GM23338 (cell line): ENCODE results near the gene FKBP10. TPM values are rescaled to one million over a fixed set of nuclear protein-coding genes. Genes with fewer than 3 reads are reported as not detected.

Experiments
- ATAC-seq: fragments of 200-7000 bp; cut with Tn5 transposase; 3 replicates; pipeline ENCODE4 v1.9.1; 2020
- DNase-seq: peaks from one replicate; pipeline ENCODE4 v3.0.0-alpha.2; 2015; ENCODE audit warnings: low spot score
- H2AFZ ChIP-seq: fragments of 200-600 bp; sonication (generic); 2 replicates; pipeline ENCODE4 v1.8.0; 2016; ENCODE audit warnings: antibody characterized with exemption, mild to moderate bottlenecking, moderate library complexity
- H3F3A ChIP-seq: fragments of 200-600 bp; sonication (generic); replicated peaks from 2 replicates; pipeline ENCODE4 v1.8.0; 2017; ENCODE audit warnings: antibody characterized with exemption, mixed run types, low read depth
- H3K27ac ChIP-seq: fragments of 200-600 bp; sonication (generic); 2 replicates; pipeline ENCODE4 v1.6.1; 2016; ENCODE audit warnings: low read depth
- H3K27me3 ChIP-seq: fragments of 200-600 bp; sonication (generic); 2 replicates; pipeline ENCODE4 v1.8.0; 2016; ENCODE audit warnings: mild to moderate bottlenecking, mixed run types, moderate library complexity; ENCODE audit not compliant: insufficient read depth
- H3K36me3 ChIP-seq: fragments of 200-600 bp; sonication (generic); 2 replicates; pipeline ENCODE4 v1.8.0; 2016; ENCODE audit warnings: mild to moderate bottlenecking; ENCODE audit not compliant: insufficient read depth
- H3K4me1 ChIP-seq: fragments of 200-600 bp; sonication (generic); 2 replicates; pipeline ENCODE4 v1.8.0; 2016; ENCODE audit warnings: mild to moderate bottlenecking, moderate library complexity; ENCODE audit not compliant: insufficient read depth
- H3K4me2 ChIP-seq: fragments of 200-600 bp; sonication (generic); 2 replicates; pipeline ENCODE4 v1.7.1; 2017; ENCODE audit warnings: mixed run types
- H3K4me3 ChIP-seq: fragments of 200-600 bp; sonication (generic); 2 replicates; pipeline ENCODE4 v1.6.1; 2016; ENCODE audit warnings: mixed run types
- H3K79me2 ChIP-seq: fragments of 200-600 bp; sonication (generic); replicated peaks from 2 replicates; pipeline ENCODE4 v1.8.0; 2017; ENCODE audit warnings: mild to moderate bottlenecking; ENCODE audit not compliant: insufficient read depth
- H3K9me2 ChIP-seq: fragments of 200-600 bp; sonication (generic); 2 replicates; pipeline ENCODE4 v1.8.0; 2017; ENCODE audit not compliant: insufficient read depth
- H4K20me1 ChIP-seq: fragments of 200-600 bp; sonication (generic); replicated peaks from 2 replicates; pipeline ENCODE4 v1.8.0; 2017; ENCODE audit warnings: mild to moderate bottlenecking; ENCODE audit not compliant: insufficient read depth
- H3K27ac Mint-ChIP-seq: 2 replicates; pipeline ENCODE4 v1.8.0; 2020; ENCODE audit warnings: inconsistent platforms, mild to moderate bottlenecking, moderate library complexity, mixed read lengths
- H3K27me3 Mint-ChIP-seq: 3 replicates; pipeline ENCODE4 v1.8.0; 2022; ENCODE audit warnings: low read depth, mild to moderate bottlenecking, moderate library complexity, mixed read lengths, inconsistent platforms; ENCODE audit not compliant: insufficient read depth, poor library complexity
- H3K36me3 Mint-ChIP-seq: 3 replicates; pipeline ENCODE4 v1.8.0; 2021; ENCODE audit warnings: low read depth, mild to moderate bottlenecking, inconsistent platforms, moderate library complexity, mixed read lengths
- H3K4me1 Mint-ChIP-seq: 3 replicates; pipeline ENCODE4 v1.8.0; 2020; ENCODE audit warnings: mild to moderate bottlenecking, inconsistent platforms, mixed read lengths
- H3K4me3 Mint-ChIP-seq: 3 replicates; pipeline ENCODE4 v1.8.0; 2021; ENCODE audit warnings: moderate library complexity, mild to moderate bottlenecking, inconsistent platforms, mixed read lengths
- H3K9me3 Mint-ChIP-seq: 3 replicates; pipeline ENCODE4 v1.8.0; 2020; ENCODE audit warnings: moderate library complexity, mild to moderate bottlenecking, inconsistent platforms, mixed read lengths
- CREB1 ChIP-seq: fragments of 250-450 bp; sonication (Bioruptor Pico); IDR thresholded peaks from 2 replicates; pipeline ENCODE4 v1.5.0; 2020; ENCODE audit warnings: low read depth, mild to moderate bottlenecking, moderate library complexity
- EZH2 ChIP-seq: fragments of 200-600 bp; sonication (generic); IDR thresholded peaks from one replicate; pipeline ENCODE4 v1.8.0; 2017; ENCODE audit warnings: antibody characterized with exemption, mild to moderate bottlenecking, low read depth; ENCODE audit not compliant: unreplicated experiment
- EZH2phosphoT487 ChIP-seq: fragments of 200-600 bp; sonication (generic); IDR thresholded peaks from one replicate; pipeline ENCODE4 v1.8.1; 2018; ENCODE audit warnings: antibody characterized with exemption; ENCODE audit not compliant: unreplicated experiment
- JUNB ChIP-seq: IDR thresholded peaks from one replicate; pipeline ENCODE4 v1.6.1; 2016; ENCODE audit warnings: antibody characterized with exemption; ENCODE audit not compliant: unreplicated experiment
- NANOG ChIP-seq: IDR thresholded peaks from 2 replicates; pipeline ENCODE4 v1.6.1; 2016; ENCODE audit warnings: antibody characterized with exemption, borderline replicate concordance
- POLR2AphosphoS5 ChIP-seq: IDR thresholded peaks from 2 replicates; pipeline ENCODE4 v1.6.1; 2016; ENCODE audit warnings: antibody characterized with exemption, low read depth
- STAT1 ChIP-seq: IDR thresholded peaks from one replicate; pipeline ENCODE4 v1.6.1; 2016; ENCODE audit warnings: antibody characterized with exemption; ENCODE audit not compliant: unreplicated experiment
- ZNF114 ChIP-seq: fragments of 250-450 bp; sonication (Bioruptor Pico); IDR thresholded peaks from 2 replicates; pipeline ENCODE4 v1.5.0; 2020; ENCODE audit warnings: mild to moderate bottlenecking, moderate library complexity
- ZNF331 ChIP-seq: fragments of 250-450 bp; sonication (Bioruptor Pico); IDR thresholded peaks from 2 replicates; pipeline ENCODE4 v1.5.0; 2020; ENCODE audit warnings: low read depth, mild to moderate bottlenecking, moderate library complexity
- polyA plus RNA-seq: library from polyadenylated mRNA; unstranded; fragments of >200 nt; fragmentation: Nextera tagmentation; extraction: Ambion mirVana; gene quantifications from 2 replicates; pipeline ENCODE4 v1.2.1, GENCODE V29; 2016
- total RNA-seq: library from RNA; depleted of rRNA; stranded (reverse); fragments of >200 nt; shearing (Covaris generic); gene quantifications from 2 replicates; pipeline ENCODE4 v1.2.3, GENCODE V29; 2014
- TF ChIP-seq, protein P1 (sequence below): fragments of 250-450 bp; sonication (Bioruptor Pico); IDR thresholded peaks from 2 replicates; pipeline ENCODE4 v1.5.0; 2020; ENCODE audit warnings: mild to moderate bottlenecking, moderate library complexity
- TF ChIP-seq, protein P2 (sequence below), 2 experiments: fragments of 200-600 bp in 1 of 2; sonication (generic) in 1 of 2; conservative IDR thresholded peaks; 2 replicates each; pipeline versions ENCODE4 v1.5.1 to v1.6.1; 2016 to 2017; ENCODE audit warnings: antibody characterized with exemption in 2 of 2, low read depth in 2 of 2, mild to moderate bottlenecking in 2 of 2, moderate library complexity in 1 of 2
- TF ChIP-seq, protein P3 (sequence below): IDR thresholded peaks from one replicate; pipeline ENCODE4 v1.6.1; 2018; ENCODE audit warnings: antibody characterized with exemption; ENCODE audit not compliant: unreplicated experiment
- TF ChIP-seq, protein P4 (sequence below): IDR thresholded peaks from 2 replicates; pipeline ENCODE4 v1.6.1; 2016; ENCODE audit warnings: antibody characterized with exemption

Gene FKBP10
- total and polyA plus RNA-seq, 2 experiments from 2014 or later, result 26.2 to 151 TPM

DNA sequence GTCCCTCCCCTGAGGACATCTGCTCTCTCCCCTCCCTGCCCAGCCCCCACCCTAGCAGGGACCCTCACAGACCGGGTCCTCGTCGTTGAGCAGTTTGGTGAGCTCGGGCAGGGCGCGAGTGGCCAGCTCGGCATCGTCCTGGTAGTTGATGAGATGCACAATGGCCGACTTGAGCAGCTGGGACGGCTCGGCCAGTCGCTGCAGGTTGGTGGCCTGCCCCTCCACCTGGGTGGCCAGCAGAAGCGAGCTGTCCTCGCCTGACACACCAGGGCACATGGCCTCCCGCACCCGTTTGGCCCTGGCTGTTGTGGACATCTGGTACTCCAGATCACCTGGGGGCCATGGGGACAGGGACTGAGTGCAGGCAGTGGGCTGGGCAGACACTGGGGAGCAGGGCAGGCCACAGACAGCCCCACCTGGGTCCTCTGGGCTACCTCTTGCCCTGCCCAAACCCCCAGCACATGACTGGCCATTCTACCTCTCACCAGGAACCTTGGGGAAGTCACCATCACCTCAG lies 43.4 kb upstream of the FKBP10 start:
- no peak for ATAC-seq
- H3K4me1 Mint-ChIP-seq, result peaks cover 29% of the 10 kb centered on the region

More for the DNA sequence above, 43.4 kb upstream of the FKBP10 start:
- Histone ChIP-seq H3F3A (0 out of 2 replicates have a peak, but pooled peaks cover 9% of the 10 kb centered on the region), H4K20me1 (no peaks in the 10 kb centered on the region), H3K79me2 (peaks cover 8% of the 10 kb centered on the region), H2AFZ (no peak overlapping the region), H3K4me1 (peaks cover 26% of the 10 kb centered on the region), H3K27ac (no peak overlapping the region; the same call in 1 of the 2 replicates), H3K4me2 (no peak overlapping the region), H3K36me3 (peaks cover 15% of the 10 kb centered on the region), H3K4me3 (no peak overlapping the region), H3K27me3 (no peaks in the 10 kb centered on the region), H3K9me2 (no peaks in the 10 kb centered on the region)
- Mint-ChIP-seq H3K36me3 (peaks cover 69% of the 10 kb centered on the region), H3K4me3 (no peak overlapping the region), H3K27ac (no peak overlapping the region; the same call in 1 of the 2 replicates), H3K9me3 (no peaks in the 10 kb centered on the region), H3K27me3 (peaks cover 7% of the 10 kb centered on the region)
- TF ChIP-seq STAT1 (no peak), ZNF114 (CRISPR knock-in tag) (no peak), NANOG (no peak), ZNF331 (CRISPR knock-in tag) (no peak), CREB1 (CRISPR knock-in tag) (no peak), JUNB (no peak), EZH2 (no peak), EZH2phosphoT487 (no peak), POLR2AphosphoS5 (no peak)
- TF ChIP-seq, protein P1, sequence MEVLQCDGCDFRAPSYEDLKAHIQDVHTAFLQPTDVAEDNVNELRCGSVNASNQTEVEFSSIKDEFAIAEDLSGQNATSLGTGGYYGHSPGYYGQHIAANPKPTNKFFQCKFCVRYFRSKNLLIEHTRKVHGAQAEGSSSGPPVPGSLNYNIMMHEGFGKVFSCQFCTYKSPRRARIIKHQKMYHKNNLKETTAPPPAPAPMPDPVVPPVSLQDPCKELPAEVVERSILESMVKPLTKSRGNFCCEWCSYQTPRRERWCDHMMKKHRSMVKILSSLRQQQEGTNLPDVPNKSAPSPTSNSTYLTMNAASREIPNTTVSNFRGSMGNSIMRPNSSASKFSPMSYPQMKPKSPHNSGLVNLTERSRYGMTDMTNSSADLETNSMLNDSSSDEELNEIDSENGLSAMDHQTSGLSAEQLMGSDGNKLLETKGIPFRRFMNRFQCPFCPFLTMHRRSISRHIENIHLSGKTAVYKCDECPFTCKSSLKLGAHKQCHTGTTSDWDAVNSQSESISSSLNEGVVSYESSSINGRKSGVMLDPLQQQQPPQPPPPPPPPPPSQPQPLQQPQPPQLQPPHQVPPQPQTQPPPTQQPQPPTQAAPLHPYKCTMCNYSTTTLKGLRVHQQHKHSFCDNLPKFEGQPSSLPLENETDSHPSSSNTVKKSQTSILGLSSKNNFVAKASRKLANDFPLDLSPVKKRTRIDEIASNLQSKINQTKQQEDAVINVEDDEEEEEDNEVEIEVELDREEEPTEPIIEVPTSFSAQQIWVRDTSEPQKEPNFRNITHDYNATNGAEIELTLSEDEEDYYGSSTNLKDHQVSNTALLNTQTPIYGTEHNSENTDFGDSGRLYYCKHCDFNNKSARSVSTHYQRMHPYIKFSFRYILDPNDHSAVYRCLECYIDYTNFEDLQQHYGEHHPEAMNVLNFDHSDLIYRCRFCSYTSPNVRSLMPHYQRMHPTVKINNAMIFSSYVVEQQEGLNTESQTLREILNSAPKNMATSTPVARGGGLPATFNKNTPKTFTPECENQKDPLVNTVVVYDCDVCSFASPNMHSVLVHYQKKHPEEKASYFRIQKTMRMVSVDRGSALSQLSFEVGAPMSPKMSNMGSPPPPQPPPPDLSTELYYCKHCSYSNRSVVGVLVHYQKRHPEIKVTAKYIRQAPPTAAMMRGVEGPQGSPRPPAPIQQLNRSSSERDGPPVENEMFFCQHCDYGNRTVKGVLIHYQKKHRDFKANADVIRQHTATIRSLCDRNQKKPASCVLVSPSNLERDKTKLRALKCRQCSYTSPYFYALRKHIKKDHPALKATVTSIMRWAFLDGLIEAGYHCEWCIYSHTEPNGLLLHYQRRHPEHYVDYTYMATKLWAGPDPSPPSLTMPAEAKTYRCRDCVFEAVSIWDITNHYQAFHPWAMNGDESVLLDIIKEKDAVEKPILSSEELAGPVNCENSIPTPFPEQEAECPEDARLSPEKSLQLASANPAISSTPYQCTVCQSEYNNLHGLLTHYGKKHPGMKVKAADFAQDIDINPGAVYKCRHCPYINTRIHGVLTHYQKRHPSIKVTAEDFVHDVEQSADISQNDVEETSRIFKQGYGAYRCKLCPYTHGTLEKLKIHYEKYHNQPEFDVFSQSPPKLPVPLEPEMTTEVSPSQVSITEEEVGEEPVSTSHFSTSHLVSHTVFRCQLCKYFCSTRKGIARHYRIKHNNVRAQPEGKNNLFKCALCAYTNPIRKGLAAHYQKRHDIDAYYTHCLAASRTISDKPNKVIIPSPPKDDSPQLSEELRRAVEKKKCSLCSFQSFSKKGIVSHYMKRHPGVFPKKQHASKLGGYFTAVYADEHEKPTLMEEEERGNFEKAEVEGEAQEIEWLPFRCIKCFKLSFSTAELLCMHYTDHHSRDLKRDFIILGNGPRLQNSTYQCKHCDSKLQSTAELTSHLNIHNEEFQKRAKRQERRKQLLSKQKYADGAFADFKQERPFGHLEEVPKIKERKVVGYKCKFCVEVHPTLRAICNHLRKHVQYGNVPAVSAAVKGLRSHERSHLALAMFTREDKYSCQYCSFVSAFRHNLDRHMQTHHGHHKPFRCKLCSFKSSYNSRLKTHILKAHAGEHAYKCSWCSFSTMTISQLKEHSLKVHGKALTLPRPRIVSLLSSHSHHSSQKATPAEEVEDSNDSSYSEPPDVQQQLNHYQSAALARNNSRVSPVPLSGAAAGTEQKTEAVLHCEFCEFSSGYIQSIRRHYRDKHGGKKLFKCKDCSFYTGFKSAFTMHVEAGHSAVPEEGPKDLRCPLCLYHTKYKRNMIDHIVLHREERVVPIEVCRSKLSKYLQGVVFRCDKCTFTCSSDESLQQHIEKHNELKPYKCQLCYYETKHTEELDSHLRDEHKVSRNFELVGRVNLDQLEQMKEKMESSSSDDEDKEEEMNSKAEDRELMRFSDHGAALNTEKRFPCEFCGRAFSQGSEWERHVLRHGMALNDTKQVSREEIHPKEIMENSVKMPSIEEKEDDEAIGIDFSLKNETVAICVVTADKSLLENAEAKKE (CRISPR knock-in tag), result no peak
- TF ChIP-seq, protein P2, sequence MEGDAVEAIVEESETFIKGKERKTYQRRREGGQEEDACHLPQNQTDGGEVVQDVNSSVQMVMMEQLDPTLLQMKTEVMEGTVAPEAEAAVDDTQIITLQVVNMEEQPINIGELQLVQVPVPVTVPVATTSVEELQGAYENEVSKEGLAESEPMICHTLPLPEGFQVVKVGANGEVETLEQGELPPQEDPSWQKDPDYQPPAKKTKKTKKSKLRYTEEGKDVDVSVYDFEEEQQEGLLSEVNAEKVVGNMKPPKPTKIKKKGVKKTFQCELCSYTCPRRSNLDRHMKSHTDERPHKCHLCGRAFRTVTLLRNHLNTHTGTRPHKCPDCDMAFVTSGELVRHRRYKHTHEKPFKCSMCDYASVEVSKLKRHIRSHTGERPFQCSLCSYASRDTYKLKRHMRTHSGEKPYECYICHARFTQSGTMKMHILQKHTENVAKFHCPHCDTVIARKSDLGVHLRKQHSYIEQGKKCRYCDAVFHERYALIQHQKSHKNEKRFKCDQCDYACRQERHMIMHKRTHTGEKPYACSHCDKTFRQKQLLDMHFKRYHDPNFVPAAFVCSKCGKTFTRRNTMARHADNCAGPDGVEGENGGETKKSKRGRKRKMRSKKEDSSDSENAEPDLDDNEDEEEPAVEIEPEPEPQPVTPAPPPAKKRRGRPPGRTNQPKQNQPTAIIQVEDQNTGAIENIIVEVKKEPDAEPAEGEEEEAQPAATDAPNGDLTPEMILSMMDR (conservative IDR thresholded peaks at IDR 0.05; ENCODE audit: low read depth in 2 of 2), result no peak
- TF ChIP-seq, protein P3, sequence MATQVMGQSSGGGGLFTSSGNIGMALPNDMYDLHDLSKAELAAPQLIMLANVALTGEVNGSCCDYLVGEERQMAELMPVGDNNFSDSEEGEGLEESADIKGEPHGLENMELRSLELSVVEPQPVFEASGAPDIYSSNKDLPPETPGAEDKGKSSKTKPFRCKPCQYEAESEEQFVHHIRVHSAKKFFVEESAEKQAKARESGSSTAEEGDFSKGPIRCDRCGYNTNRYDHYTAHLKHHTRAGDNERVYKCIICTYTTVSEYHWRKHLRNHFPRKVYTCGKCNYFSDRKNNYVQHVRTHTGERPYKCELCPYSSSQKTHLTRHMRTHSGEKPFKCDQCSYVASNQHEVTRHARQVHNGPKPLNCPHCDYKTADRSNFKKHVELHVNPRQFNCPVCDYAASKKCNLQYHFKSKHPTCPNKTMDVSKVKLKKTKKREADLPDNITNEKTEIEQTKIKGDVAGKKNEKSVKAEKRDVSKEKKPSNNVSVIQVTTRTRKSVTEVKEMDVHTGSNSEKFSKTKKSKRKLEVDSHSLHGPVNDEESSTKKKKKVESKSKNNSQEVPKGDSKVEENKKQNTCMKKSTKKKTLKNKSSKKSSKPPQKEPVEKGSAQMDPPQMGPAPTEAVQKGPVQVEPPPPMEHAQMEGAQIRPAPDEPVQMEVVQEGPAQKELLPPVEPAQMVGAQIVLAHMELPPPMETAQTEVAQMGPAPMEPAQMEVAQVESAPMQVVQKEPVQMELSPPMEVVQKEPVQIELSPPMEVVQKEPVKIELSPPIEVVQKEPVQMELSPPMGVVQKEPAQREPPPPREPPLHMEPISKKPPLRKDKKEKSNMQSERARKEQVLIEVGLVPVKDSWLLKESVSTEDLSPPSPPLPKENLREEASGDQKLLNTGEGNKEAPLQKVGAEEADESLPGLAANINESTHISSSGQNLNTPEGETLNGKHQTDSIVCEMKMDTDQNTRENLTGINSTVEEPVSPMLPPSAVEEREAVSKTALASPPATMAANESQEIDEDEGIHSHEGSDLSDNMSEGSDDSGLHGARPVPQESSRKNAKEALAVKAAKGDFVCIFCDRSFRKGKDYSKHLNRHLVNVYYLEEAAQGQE, result no peak
- TF ChIP-seq, protein P4, sequence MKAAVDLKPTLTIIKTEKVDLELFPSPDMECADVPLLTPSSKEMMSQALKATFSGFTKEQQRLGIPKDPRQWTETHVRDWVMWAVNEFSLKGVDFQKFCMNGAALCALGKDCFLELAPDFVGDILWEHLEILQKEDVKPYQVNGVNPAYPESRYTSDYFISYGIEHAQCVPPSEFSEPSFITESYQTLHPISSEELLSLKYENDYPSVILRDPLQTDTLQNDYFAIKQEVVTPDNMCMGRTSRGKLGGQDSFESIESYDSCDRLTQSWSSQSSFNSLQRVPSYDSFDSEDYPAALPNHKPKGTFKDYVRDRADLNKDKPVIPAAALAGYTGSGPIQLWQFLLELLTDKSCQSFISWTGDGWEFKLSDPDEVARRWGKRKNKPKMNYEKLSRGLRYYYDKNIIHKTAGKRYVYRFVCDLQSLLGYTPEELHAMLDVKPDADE, result no peak
- no peak for DNase-seq
